ENCODE data around the gene CYP4F8.

CYP4F8 gene

GRCh38 chr19:15612342-15612741 lies 2.7 kb upstream of the CYP4F8 start:
- intact Hi-C loops (cut with DNase I; ENCODE audit: low total_unique reads) = no loop called here
- H3K27me3 ChIP-seq = peaks cover 0 to 31% of the 10 kb centered on the region in 2 donors
- no peak for DNase-seq
- H3K9me3 ChIP-seq = no peaks in the 10 kb centered on the region
- no peak overlapping the region for H3K27ac ChIP-seq
- H3K4me3 ChIP-seq = no peak overlapping the region
- TF ChIP-seq CTCF (IDR thresholded peaks at IDR 0.05) = no peak
- no peaks in the 10 kb centered on the region for H3K4me1 ChIP-seq
- H3K36me3 ChIP-seq = no peaks in the 10 kb centered on the region

- Histone ChIP-seq H3K4me3 (no peak overlapping the region), H3K27ac (no peak overlapping the region), H3K36me3 (no peaks in the 10 kb centered on the region), H3K27me3 (peaks cover 0 to 41% of the 10 kb centered on the region in 2 donors), H3K4me1 (no peaks in the 10 kb centered on the region), H3K9me3 (no peaks in the 10 kb centered on the region)
- DNase-seq = no peak
- intact Hi-C loops (cut with DNase I; ENCODE audit: low total_unique reads) = no loop called here
- TF ChIP-seq CTCF (IDR thresholded peaks at IDR 0.05) = no peak
Measured at GRCh38 chr19:15613338-15613737, 1.7 kb upstream of the CYP4F8 start.

GRCh38 chr19:15615526-15615925 lies 508 bp downstream of the CYP4F8 start:
- Histone ChIP-seq H3K36me3 (no peaks in the 10 kb centered on the region), H3K4me1 (no peaks in the 10 kb centered on the region), H3K27ac (no peak overlapping the region), H3K27me3 (peaks cover 0 to 58% of the 10 kb centered on the region in 2 donors), H3K4me3 (no peak overlapping the region), H3K9me3 (no peaks in the 10 kb centered on the region)
- DNase-seq = no peak
- intact Hi-C loops (cut with DNase I; ENCODE audit: low total_unique reads) = no loop called here
- TF ChIP-seq CTCF (IDR thresholded peaks at IDR 0.05) = no peak

GRCh38 chr19:15616183-15616582 lies 1.2 kb downstream of the CYP4F8 start:
- no peak for TF ChIP-seq CTCF (IDR thresholded peaks at IDR 0.05)
- intact Hi-C loops (cut with DNase I; ENCODE audit: low total_unique reads) = no loop called here
- no peak overlapping the region for H3K4me3 ChIP-seq
- no peak overlapping the region for H3K27ac ChIP-seq
- H3K27me3 ChIP-seq = peaks cover 0 to 58% of the 10 kb centered on the region in 2 donors
- no peaks in the 10 kb centered on the region for H3K9me3 ChIP-seq
- H3K4me1 ChIP-seq = no peaks in the 10 kb centered on the region
- no peak for DNase-seq
- H3K36me3 ChIP-seq = no peaks in the 10 kb centered on the region

GRCh38 chr19:15616627-15617270 lies 1.7 kb downstream of the CYP4F8 start:
- peaks cover 0 to 59% of the 10 kb centered on the region in 2 donors for H3K27me3 ChIP-seq

More at GRCh38 chr19:15616627-15617270, 1.7 kb downstream of the CYP4F8 start:
- no peak for TF ChIP-seq CTCF (IDR thresholded peaks at IDR 0.05)
- no peak overlapping the region for H3K4me3 ChIP-seq
- no peaks in the 10 kb centered on the region for H3K4me1 ChIP-seq
- no peaks in the 10 kb centered on the region for H3K9me3 ChIP-seq
- DNase-seq = no peak
- H3K36me3 ChIP-seq = no peaks in the 10 kb centered on the region
- intact Hi-C loops (cut with DNase I; ENCODE audit: low total_unique reads) = no loop called here
- no peak overlapping the region for H3K27ac ChIP-seq

Data from tibial artery (tissue), 4 donors.